ENCODE data around the gene CAGE1. TPM values are rescaled to one million over a fixed set of nuclear protein-coding genes. Genes with fewer than 3 reads are reported as not detected.

The CAGE1 gene
- polyA plus RNA-seq, 1 donor (not counting 4 experiments of a cell fraction or from before 2014, with no cell fraction given): 0.04 TPM

GRCh38 chr6:7332090-7332745 lies 57.3 kb downstream of the CAGE1 start:
- Histone ChIP-seq H4K20me1 (ENCODE audit: control insufficient read depth, extremely low read depth, insufficient read depth, low read length) (no peaks in the 10 kb centered on the region), H2AFZ (ENCODE audit: control insufficient read depth, low read length) (peak overlapping the region; percentile 48), H3K9me1 (ENCODE audit: control insufficient read depth, extremely low read depth, insufficient read depth, low read length) (no peaks in the 10 kb centered on the region), H3K9ac (ENCODE audit: control insufficient read depth, extremely low read depth, insufficient read depth, low read length) (peak overlapping the region; percentile 45), H3K27ac (ENCODE audit: control insufficient read depth, insufficient read depth, low read length) (peak overlapping the region; percentile 74), H3K27me3 (ENCODE audit: control insufficient read depth, extremely low read depth, insufficient read depth, low read length) (no peaks in the 10 kb centered on the region), H3K4me1 (ENCODE audit: control insufficient read depth, extremely low read depth, insufficient read depth, low read length) (peaks cover 16% of the 10 kb centered on the region), H3K9me3 (ENCODE audit: control insufficient read depth, low read depth, low read length) (no peaks in the 10 kb centered on the region), H3K79me2 (ENCODE audit: control insufficient read depth, insufficient read depth, low read length) (no peaks in the 10 kb centered on the region), H3K4me2 (ENCODE audit: control insufficient read depth, extremely low read depth, insufficient read depth, low read depth, low read length) (peak overlapping the region; percentile 63), H3K4me3 (ENCODE audit: control insufficient read depth in 2 of 3, extremely low read depth in 1 of 3, insufficient read depth in 2 of 3, low read depth in 1 of 3, low read length in 3 of 3) (peak overlapping the region in 2 of 3 experiments; percentile 6 to 7), H3K36me3 (ENCODE audit: control insufficient read depth in 2 of 2, extremely low read depth in 1 of 2, insufficient read depth in 2 of 2, low read length in 2 of 2) (no peaks in the 10 kb centered on the region)
- dilution Hi-C loops (cut with MboI; ENCODE audit: extremely low pct_ligation_motif_present, low sequenced_read_pairs): loop anchor here (5.0 kb wide), 1 partner anchor 45 kb away; no protein-coding TSS in a partner anchor
- TF ChIP-seq CTCF (optimal IDR thresholded peaks at IDR 0.05 in 1 of 3, IDR thresholded peaks at IDR 0.05 in 1 of 3, conservative IDR thresholded peaks at IDR 0.05 in 1 of 3; ENCODE audit: extremely low read depth in 1 of 3, insufficient read depth in 2 of 3, low read length in 3 of 3): no peak
- TF ChIP-seq EZH2 (IDR thresholded peaks at IDR 0.05; ENCODE audit: low read length): no peak
- peak; percentile 91 for FAIRE-seq
- no peak for DNase-seq (ENCODE audit: low read depth, low spot score)

GRCh38 chr6:7331452-7331851 lies 58.1 kb downstream of the CAGE1 start:
- Histone ChIP-seq H3K4me2 (ENCODE audit: control insufficient read depth, extremely low read depth, insufficient read depth, low read depth, low read length) (no peak overlapping the region), H2AFZ (ENCODE audit: control insufficient read depth, low read length) (no peak overlapping the region), H3K27me3 (ENCODE audit: control insufficient read depth, extremely low read depth, insufficient read depth, low read length) (no peaks in the 10 kb centered on the region), H4K20me1 (ENCODE audit: control insufficient read depth, extremely low read depth, insufficient read depth, low read length) (no peaks in the 10 kb centered on the region), H3K36me3 (ENCODE audit: control insufficient read depth in 2 of 2, extremely low read depth in 1 of 2, insufficient read depth in 2 of 2, low read length in 2 of 2) (no peaks in the 10 kb centered on the region), H3K79me2 (ENCODE audit: control insufficient read depth, insufficient read depth, low read length) (no peaks in the 10 kb centered on the region), H3K9ac (ENCODE audit: control insufficient read depth, extremely low read depth, insufficient read depth, low read length) (no peak overlapping the region), H3K4me3 (ENCODE audit: control insufficient read depth in 2 of 3, extremely low read depth in 1 of 3, insufficient read depth in 2 of 3, low read depth in 1 of 3, low read length in 3 of 3) (no peak overlapping the region), H3K27ac (ENCODE audit: control insufficient read depth, insufficient read depth, low read length) (no peak overlapping the region), H3K9me1 (ENCODE audit: control insufficient read depth, extremely low read depth, insufficient read depth, low read length) (no peaks in the 10 kb centered on the region), H3K9me3 (ENCODE audit: control insufficient read depth, low read depth, low read length) (no peaks in the 10 kb centered on the region), H3K4me1 (ENCODE audit: control insufficient read depth, extremely low read depth, insufficient read depth, low read length) (peaks cover 16% of the 10 kb centered on the region)
- DNase-seq (ENCODE audit: low read depth, low spot score) (no peak), FAIRE-seq (no peak)
- TF ChIP-seq CTCF (optimal IDR thresholded peaks at IDR 0.05 in 1 of 3, IDR thresholded peaks at IDR 0.05 in 1 of 3, conservative IDR thresholded peaks at IDR 0.05 in 1 of 3; ENCODE audit: extremely low read depth in 1 of 3, insufficient read depth in 2 of 3, low read length in 3 of 3) (no peak), EZH2 (IDR thresholded peaks at IDR 0.05; ENCODE audit: low read length) (no peak)
- dilution Hi-C loops (cut with MboI; ENCODE audit: extremely low pct_ligation_motif_present, low sequenced_read_pairs): loop anchor here (5.0 kb wide), 1 partner anchor 46 kb away; no protein-coding TSS in a partner anchor

All from keratinocyte (primary cell).